GM21526 (cell line): ENCODE data around the gene RAX.
"Not testable (repeated sequence)": the region's sequence is repeated elsewhere in the genome, so short reads cannot be mapped to it uniquely, and the experiment has no call there.

ENCODE experiments used
- ATAC-seq: cut with Tn5 transposase; IDR thresholded peaks from one replicate; pipeline ENCODE4 v1.9.1; 2021; ENCODE audit warnings: moderate library complexity; ENCODE audit not compliant: unreplicated experiment, low FRiP score

Gene RAX

DNA sequence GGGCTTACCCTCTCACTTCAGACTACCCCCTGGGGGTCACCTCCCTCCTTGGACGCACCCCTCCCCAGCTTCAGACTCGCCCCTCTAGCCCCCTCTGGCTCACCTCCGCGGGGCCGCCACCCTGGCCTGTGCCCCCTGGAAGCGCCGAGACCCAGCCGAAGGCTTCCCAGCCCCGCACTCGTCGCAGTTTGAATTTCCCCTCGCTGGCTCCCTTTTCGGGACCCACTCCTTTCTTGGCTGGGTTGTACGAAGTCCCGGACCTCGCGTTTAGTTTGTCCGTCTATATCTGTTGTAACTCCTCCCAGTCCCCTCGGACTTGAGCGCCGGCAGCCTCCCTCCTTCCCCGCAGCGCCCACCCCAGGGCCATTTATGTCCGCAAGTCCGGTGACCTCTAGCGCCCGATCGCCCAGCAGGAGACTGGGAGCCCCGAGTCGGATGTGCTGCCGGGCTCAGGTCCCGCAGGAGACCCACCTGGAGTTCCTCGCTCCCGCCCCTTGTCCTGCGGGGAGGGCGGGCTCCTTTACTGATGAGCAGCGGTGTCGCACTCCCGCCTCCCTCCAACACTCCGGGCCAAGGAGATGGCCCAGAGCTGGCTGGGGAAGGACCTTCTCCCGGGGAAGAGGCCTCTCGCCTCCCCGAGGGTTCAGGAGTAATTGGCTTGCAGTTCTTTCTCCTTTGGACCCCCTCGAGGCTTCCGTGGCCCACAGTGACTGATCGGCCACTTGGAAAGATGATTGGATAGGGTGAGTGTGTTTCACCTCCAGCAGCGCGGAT lies 692 bp upstream of the RAX start:
- ATAC-seq, result no peak

DNA sequence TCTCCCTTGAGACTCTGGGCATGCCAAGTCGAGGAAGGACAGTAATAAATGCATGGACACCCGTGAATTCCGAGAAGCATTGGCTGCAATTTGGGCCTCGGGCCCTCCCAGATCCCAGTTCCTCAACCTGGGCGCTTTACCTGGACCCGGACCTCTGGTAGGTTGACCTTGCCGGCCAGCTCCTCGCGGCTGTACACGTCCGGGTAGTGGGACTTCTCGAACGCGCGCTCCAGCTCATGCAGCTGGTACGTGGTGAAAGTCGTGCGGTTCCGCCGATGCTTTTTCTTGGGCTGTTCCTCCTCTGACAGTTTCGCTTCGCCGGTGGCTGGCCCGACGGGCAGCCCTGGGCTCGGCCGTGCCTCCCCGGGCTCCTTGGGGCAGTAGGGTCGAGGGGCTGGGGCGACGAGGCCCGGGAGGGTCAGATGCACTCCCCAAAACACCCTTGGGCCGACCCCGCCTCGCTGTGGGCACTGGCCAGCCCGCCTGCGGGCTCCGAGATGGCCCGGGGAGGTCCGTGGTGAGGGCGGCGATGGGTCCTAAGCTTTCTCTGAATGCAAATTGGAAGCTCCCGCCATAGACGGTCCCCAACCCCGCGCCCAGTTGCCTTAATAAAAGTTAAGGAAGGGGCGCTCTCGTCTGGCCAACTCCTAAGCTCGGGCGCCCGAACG lies 899 bp downstream of the RAX start:
- no peak for ATAC-seq

- ATAC-seq, result no peak
Measured at GRCh38 chr18:59271606-59272220, 1.5 kb downstream of the RAX start.

DNA sequence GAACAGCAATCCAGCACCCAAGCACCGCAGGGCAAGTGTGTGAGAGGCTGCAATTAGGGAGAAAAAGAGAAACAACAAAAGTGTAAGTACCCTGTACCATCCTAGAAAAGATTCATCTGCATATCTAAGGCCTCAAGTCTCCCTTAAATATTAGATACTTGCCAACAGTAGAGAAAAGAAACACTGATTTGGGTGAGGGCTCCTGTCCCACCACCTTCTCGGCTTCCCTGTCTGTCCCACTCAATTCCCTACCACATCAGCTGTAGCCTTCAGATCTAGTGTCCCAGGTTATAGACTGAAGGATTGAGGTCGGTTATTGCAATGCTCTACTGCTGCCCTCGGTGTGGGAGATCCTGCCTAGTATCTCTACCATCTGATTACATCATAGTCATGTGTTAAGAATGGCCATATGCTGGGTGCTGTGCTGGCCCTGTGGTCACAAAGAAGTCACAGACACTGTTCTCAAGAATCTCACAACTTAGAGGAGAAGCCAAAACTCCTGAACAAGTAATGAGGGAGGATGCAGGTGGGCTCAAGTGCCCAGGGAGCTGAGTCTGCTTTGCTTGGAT lies 2.5 kb downstream of the RAX start:
- ATAC-seq, result no peak

DNA sequence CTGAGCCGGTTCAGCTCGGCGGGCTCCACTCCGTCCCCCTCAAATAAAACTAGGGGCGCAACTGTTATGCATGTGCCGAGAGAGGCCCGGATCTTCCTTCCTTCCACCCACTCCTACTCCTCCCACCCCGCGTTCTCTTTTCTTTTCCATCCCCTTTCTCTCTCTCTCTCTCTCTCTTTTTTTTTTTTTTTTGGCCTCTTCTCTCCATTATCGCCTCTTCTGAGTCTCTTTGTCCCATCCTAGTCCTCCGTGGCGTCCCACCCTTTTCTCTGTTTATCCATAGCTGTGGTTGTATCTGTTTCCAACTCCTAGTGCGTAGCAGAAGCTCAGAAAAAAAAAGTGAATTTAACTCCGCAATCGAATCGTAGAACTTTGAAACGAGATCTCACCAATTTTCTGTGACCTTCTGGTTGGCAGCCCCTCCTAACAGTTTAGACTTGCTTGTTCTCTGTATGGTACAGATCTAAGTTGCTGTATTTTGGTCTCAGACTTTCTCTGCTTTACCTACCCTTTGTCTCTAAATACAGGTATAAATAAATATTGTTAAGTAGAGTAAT lies 3.6 kb downstream of the RAX start:
- ATAC-seq, result no peak

DNA sequence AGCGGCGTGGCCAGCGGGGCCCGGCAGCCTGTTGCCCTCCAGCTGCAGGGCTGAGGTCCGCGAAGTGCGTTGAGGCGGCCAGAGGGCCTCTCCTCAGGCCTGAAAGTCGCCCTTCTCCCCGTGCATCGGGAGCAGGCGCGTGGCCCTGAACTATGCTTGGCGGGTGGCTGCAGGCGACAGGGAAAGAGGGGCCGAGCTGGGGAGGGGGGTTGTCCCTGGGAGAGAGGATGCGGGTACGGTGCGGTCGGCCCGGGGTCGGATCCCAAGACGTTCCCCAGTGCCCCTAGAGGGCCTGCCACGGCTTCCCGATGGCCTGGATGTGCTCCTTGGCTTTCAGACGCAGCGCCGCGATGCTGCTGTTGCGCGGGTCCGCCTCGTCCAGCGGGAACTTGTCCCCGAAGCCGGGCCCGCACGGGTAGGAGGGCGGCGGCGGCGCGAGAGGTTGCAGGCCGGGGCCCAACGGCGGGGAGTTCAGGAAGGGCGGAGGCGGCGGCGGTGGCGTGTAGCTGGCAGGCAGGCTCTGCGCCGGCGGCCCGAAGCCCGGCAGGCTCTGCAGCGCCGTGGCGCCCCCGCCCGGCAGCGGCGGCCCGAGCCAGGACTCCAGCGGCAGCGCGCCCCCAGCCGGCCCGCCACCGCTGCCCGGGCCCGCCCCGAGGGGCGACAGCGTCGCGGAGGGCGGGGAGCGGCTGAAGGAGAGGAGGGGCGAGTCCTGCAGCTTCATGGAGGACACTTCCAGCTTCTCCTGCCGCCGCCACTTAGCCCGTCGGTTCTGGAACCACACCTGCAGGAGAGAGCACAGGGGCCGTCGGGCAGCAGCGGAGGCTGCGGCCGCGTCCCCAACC lies 4.3 kb downstream of the RAX start:
- ATAC-seq, result peak; percentile 47

DNA sequence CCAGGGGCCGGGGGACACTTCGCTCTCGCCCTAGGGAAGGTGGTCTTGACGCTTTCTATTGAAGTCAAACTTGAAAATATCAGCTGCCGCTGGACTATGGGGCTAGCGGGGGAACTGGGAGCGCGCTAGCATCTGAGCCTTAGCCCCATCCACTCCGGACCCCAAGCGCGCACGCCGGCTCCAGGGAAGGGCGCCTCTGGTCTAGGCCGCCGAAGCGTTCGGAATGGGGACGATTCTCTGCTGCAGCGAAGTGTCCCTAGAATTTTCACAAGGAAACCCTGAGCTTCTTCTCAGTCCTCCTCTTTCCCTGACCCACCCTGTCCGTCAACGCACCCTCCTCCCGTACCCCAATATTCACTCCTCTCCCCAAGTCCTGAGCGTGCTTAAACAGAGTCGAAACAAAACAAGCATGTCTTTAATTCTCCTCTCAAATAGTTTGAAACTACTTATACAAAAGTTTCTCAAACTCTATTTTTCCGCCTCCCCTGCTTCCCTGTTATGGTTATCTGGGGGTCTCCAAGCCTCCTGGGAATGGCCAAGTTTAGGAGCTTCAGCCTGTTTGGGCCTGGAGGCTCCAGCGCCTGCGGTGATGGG lies 5.0 kb downstream of the RAX start:
- ATAC-seq, result no peak

DNA sequence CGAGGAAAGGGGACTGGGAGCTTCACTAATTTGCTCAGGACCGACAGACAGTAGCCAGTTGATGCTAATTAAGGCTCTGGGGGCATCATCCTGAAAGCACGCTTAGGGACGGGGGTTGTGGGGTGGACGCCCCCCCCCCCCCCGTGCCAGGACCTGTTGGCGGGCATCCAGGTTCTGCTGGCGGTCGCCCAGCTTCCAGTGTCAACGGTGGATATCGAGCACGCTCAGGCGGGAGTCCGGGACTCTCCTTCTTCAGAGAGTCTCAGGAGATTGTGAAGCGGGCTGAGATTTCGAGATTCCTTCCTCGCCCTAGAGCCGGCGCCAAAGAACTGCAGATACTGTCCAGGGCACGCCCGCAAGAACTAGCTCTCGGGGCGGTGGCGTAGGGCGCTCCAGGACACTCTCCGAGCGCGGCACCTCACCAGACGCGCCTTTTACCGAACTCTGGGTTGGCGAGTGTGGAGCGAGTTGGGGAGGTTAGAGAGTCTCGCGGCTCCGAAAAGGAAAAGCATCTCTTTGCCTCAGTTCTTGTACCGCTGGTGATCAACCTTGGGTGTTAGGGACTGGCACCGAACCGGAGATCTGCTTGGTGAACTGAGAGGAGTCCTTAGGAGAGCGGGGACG lies 5.6 kb downstream of the RAX start:
- ATAC-seq, result no peak

GRCh38 chr18:59266886-59267502 lies 6.3 kb downstream of the RAX start:
- ATAC-seq, result no peak

DNA sequence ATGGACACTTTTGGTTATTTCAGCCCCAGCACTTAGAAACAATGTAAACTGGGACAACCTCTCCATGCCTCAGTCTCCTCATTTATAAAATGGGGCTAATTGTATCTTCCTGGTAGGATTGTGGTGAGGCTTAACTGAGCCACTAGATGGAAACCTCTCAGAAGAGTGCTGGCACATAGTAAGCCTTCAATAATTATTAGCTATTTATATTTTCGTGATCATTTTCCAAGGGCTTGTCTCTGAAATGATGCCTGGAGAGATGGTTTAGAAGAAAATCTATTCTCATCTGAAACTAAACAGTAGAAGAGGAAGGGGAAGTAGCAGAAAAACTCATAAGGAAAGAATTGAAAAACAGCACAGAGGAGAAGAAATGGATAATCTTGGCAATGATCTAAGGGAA lies 6.8 kb downstream of the RAX start:
- no peak for ATAC-seq

- ATAC-seq, result no peak
Measured at GRCh38 chr18:59265974-59266369, 7.3 kb downstream of the RAX start.

DNA sequence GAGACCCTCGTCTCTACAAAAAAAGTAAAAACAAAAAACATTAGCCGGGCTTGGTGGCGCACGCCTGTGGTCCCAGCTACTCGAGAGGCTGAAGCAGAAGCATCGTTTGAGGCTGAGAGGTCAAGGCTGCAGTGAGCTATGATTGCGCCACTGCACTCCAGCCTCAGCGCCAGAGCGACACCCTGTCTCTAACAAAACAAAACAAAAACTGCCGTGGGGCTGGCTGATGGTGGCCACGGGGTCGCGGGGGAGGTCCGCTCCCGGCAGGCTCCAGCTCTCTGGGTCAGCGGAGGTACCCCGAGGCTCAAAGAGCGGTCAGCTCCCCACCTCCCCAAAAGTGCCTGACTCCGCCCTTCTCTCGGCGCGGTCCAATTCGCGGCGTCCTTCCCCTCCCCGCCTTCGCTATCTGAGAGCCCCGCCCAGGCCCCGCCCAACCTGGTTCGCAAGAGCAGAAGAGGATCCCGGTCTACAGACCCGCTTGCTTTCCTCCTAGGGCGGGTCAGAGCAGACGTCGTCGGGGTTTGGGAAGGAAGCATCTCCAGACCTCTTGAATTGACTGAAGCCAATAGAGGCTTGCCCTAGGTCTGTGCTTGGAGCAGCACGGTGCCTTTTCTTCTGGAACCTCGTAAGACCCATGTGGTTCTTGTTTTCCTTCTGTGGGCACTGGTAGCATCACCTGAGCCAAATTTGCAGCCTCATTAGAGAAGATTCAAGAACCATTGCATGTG lies 7.8 kb downstream of the RAX start:
- ATAC-seq, result peak; percentile 62

GRCh38 chr18:59264651-59265245 lies 8.5 kb downstream of the RAX start:
- ATAC-seq, result no peak

DNA sequence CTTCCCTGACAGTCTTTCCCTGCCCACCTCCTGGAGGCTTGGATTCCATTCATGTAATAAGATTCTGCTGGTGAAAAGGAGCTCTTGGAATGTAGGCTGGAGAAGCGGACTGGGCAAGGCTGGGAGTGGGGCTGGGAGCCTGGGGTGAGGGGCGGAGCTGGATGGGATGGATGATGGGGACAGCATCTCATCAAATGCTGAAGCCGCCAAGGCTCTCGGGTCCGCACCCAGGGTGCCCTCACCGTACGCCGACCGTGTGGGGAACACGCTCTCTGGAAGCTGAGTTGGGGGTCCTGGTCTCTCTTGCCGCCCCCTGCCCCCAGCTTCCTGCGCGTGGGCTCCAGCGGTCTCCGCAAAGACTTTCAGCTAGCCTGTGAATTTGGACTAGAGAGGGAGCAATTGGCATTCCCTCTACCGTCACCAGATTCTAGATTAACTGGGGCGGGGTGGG lies 9.1 kb downstream of the RAX start:
- no peak for ATAC-seq

DNA sequence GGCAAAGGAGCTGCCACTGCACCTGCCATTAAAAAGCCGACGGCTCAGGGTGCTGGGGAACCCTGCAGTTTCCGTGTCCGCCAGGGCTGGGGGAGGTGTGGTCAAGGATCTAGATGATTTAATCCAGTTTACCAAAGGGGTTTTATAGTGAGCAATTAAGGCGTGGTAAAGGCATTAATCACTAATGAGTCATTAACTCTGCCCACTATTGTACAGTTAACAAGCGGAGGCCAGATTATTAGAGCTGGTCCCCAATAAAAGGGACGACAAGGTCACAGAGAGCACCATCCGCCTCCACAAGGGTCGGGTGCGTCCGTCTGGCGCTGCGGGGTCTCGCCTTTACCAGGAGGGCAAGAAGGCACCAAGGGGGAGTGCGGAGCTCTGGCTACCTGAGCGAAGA lies 9.6 kb downstream of the RAX start:
- ATAC-seq, result no peak

DNA sequence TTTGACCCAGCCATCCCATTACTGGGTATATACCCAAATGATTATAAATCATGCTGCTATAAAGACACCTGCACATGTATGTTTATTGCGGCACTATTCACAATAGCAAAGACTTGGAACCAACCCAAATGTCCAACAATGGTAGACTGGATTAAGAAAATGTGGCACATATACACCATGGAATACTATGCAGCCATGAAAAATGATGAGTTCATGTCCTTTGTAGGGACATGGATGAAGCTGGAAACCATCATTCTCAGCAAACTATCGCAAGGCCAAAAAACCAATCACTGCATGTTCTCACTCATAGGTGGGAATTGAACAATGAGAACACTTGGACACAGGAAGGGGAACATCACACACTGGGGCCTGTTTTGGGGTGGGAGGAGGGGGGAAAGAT lies 11.0 kb downstream of the RAX start:
- ATAC-seq, result not testable (repeated sequence)

- ATAC-seq, result not testable (repeated sequence)
Measured at GRCh38 chr18:59261842-59262241, 11.4 kb downstream of the RAX start.

- not testable (repeated sequence) for ATAC-seq
Measured at GRCh38 chr18:59255491-59255890, 17.8 kb downstream of the RAX start.
